Measurements from ENCODE around the gene LRRC27.
"Not testable (repeated sequence)": the region's sequence is repeated elsewhere in the genome, so short reads cannot be mapped to it uniquely, and the experiment has no call there.

Gene LRRC27

DNA sequence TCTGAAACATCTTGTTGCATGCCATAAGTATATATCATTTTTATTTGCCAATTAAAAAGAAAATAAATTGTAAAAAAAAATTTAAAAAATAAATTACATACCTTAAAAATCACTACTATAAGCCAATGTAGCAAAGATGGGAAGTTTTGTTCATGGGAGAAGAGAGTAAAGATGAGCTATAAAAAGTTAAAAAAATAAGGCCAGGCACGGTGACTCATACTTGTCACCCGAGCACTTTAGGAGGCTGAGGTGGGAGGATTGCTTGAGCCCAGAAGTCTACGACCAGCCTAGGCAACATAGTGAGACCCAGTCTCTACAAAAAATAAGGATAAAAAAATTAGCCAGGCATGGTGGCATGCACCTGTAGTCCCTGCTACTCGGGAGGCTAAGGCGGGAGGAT, 15.9 kb upstream of the LRRC27 start:
- DNase-seq = no peak

DNA sequence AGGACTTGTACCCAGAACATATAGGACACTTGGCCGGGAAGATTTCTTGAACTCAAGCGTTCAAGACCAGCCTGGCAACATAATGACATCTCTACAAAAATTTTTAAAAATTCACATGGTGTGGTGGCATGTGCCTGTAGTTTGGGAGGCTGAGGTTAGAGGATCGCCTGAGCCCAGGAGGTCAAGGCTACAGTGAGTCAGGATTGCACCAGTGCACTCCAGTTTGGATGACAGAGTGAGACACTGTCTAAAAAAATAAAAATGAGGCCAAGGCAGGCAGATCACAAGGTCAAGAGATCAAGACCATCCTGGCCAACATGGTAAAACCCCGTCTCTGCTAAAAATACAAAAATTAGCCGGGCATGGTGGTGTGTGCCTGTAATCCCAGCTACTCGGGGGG, 14.5 kb upstream of the LRRC27 start:
- not testable (repeated sequence) for DNase-seq

DNA sequence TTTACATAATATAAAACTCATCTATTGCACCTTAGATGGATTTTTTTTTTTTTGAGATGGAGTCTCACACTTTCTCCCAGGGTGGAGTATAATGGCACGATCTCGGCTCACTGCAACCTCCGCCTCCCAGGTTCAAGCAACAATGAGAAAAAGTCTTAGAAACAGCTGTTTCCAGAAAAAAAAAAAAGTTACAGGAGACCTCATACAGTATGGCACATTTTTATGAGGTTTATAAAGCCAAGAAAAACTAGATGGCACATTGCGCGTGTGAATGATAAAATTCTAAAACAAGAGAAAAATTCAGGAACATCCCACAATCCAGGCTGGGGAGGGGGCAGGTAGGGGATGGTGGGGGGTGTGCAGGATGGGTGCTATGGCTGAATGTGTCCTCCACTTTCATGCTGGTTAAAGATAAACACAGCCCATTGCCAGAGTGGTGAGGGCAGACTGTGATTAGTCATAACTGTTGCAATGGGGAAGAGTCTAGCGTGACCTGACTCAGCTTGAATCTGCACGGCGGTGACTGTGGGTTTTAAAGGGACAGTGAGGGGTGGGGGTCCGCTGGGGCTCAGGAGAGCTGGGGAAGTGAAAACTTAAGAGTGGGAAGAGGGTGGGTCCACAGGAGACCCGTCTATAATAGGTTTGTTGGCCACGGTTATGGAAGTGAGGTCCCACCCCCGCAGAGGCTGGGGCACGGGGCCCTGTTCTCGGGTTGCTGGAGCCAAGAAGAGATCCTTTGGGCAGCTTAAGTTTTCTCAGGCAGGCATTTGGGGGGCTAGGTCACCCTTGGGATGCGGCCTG, 11.9 kb upstream of the LRRC27 start:
- DNase-seq = no peak

DNA sequence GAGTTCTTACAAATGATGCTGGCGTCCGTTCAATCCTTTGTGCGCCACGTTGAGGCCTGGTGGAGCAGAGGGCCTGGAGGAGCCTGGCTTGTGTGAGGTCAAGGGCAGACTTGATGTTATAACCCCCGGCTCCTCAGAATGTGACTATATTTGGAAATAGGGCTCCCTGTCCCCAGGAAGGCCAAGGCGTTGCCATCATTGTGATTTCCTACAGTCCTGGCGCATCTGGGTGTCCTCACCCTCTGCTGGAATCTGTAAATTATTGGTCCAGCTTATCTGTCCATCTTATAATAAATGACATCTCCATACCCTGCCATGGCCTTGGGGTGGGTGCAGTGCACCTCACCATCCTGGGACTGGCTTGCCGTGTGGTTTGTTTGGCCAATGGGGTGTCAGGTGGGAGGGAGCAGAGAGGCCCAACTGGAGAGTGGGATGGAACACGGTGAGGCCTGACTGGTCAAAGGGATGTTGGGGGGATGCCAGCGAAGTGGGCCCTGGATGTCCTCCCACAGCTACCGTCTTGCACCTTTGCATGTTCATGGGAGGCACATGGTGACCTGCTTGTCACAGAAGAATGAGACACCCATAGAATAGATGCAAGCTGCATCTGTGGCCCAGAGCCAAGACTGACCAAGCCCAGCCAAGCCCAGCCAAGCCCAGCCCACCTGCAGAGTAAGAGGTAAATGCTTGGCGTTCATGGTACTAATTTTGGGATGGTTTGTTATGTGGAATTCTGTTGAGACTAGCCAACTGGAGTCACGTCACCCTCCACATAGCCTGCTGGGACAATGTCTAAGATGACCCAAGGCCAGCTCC, 11.1 kb upstream of the LRRC27 start:
- DNase-seq = no peak

DNA sequence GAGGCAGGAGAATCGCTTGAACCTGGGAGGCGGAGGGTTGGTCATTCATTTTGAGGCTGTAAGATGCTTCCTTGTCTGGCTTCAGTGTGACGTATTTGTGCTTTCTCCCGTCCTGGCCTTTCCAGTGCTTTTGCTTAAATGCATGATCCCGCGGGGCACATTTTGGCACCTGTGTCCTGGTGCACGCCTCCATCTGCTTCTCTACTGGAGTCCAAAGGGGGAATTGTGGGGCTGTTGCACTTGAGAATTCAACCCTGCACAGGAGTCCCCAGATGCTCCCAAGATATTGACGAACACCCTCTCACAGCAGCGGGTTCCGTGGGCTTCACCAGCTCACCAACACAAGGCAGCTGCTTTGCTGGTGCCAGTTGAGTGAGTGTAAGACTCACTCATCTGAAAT, 10.3 kb upstream of the LRRC27 start:
- no peak for DNase-seq

DNA sequence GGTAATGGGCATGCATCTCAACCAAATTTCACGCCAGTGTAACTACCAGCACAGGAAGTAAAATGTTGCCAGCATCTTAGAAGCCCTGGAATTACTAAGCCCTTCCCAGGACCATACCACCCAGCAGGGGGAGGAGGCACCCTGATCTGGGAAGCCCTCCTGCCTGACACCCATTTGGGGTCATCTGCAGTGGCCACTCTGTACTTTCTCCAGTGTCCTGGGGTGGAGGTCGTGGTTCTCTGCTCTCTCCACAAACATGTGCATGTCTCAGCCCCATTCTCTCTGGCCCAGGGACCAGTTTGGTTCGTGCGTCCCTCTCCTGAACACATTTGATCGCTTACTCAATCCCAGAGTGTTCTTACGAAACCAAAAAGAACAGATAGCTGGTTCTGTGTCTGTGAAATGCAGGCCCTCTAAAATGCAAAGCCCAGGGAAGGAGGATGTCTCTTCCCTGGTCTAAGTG, 9.4 kb upstream of the LRRC27 start:
- DNase-seq = no peak

DNA sequence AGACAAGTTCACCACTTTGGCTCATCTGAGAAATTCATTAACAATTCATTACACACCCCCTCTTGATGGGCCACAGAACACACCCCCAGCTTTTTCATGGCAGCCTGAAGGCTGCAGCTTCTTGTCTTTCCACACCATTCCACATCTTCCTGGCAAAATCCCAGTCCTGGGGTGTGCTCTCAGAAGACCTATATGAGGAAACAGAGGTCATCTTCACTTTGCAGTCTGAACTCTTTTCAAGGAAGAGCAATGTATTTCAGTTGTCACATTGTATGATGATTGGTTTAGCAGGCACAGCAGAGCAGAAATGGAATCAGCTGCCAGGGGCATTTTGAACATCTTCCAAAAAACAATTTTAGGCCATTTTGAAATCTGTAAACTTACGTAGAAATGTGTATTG, 7.8 kb upstream of the LRRC27 start:
- no peak for DNase-seq

DNA sequence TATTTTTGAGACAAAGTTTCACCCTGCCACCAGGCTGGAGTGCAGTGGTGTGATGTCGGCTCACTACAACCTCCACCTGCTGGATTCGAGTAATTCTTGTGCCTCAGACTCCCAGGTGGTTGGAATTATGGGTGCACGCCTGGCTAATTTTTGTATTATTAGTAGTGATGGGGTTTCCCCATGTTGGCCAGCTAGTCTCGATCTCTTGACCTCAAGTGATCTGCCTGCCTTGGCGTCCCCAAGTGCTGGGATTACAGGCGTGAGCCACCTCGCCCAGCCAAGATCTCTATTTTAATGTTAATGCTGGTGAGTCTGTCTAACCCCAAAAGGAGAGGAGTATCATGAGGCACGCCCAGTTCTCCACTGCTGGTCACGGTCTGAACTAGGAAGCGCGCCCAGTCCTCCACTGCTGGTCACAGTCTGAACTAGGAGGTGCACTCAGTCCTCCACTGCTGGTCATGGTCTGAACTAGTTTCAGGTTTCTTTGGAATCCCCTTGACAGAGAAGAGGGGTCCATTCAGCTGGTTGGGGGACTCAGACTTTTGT, 5.6 kb upstream of the LRRC27 start:
- DNase-seq = no peak

DNA sequence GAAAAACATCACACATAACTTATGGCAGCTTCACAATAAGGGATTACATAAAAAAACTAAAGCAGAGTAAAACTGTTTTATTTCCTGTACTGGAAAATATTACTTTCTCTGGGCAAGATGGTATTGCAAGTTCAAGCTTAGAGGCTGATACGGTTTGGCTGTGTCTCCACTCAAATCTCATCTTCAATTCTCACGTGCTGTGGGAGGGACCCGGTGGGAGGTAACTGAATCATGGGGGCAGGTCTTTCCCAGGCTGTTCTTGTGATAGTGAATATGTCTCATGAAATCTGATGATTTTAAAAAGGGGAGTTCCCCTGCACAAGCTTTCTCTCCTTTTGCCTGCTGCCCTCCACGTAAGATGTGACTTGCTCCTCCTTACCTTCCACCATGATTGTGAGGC, 5.1 kb upstream of the LRRC27 start:
- no peak for DNase-seq

DNA sequence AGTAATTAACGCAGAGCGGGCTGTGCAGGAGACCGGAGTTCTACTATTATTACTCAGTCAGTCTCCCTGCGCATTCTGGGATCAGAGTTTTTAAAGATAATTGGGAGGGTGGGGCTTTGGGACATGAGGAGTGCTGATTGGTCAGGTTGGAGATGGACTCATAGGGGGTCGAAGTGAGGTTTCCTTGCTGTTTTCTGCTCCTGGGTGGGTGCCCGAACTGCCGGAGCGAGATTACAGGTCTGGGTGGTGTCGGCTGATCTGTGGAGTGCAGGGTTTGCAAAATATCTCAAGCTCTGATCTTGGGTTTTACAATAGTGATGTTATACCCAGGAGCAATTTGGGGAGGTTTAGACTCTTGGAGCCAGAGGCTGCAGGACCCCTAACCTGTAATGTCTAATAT, 3.9 kb upstream of the LRRC27 start:
- no peak for DNase-seq

DNA sequence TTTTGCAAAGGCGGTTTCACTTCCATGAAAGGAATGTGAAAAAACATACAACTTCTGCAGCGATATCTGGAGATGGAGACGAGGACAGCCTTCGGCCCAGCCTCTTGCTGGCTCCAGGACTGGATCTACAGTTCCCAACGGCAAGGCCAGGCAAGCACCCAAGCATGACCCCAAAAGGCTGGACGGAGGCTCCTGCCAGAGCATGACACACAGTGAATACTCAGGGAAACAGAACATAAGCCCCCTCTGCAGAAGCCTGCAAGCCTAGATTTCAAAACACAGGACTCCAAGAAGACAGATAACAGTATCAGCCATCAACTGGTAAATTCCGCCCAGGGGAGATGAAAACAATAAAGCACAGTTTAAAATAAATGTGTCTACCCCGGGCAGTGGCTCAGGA, 3.3 kb upstream of the LRRC27 start:
- DNase-seq = no peak

DNA sequence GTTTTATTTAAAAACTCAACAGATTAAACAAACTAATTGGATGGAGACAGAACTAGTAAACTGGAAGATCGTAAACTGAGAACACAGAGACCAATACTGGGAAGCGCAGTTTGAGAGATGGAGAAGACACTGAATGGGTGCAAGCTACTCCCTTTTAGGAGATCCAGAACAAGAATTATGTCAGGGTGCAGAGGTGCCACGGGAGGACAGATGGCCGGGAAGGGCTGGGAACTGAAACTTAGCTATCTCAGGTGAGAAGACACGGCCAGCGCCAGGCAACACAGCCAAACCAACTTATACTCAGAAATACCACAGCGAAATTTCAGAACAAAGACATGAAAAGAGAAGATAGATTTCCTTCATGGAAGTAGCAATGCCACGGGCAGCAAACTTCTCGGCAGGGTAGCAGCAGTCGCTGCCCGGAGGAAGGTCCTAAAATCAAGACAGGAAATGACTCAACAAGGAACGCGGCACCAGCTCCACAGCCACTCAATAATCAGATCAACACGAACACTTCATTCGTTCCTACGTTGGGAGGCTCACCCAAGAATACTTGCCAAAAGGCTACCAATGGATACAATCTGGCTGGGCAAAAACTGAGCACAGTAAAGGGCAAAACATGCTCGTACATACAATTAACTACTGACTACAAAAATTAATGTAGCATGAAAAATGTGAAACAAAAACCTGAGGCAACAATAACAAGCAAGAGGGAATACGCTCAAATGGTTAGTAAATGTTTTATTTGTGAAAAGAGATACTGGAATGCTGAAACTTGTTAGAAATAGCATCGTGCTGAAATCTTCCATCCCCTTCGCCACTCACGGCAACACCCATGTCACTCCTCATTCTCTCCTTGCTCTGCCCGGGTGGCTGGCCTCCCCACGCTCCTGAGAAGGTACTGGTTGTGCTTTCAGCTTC, 2.2 kb upstream of the LRRC27 start:
- no peak for DNase-seq

DNA sequence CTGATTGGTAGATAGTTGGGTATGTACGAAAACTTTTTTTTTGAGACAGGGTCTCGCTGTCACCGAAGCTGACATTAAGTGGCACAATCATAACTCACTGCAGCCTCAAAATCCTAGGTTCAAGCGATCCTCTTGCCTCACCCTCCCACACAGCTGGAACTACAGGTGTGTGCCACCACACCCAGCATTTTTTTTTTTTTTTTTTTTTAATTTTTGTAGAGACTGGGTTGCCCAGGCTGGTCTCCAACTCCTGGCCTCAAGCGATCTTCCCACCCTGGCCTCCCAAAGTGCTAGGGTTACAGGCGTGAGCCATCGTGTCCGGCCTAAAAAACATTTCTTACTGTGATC, 1.5 kb upstream of the LRRC27 start:
- no peak for DNase-seq

DNA sequence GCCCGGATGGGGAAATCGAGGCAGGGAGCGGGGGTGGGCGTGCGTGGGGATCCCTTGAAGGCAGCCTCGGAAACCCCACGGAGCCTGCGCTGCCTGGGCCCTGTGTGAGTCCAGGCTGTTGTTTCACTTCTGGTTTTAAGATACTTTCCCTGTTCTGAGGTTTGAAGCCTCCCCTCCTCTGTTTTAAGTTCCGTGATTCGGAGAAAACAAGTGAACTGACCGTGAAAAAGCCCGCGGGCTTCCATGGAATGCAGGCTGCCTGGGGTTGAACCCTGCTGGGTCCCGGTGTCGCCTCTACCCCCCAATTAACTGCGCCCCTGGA, 401 bp downstream of the LRRC27 start:
- DNase-seq = no peak

DNA sequence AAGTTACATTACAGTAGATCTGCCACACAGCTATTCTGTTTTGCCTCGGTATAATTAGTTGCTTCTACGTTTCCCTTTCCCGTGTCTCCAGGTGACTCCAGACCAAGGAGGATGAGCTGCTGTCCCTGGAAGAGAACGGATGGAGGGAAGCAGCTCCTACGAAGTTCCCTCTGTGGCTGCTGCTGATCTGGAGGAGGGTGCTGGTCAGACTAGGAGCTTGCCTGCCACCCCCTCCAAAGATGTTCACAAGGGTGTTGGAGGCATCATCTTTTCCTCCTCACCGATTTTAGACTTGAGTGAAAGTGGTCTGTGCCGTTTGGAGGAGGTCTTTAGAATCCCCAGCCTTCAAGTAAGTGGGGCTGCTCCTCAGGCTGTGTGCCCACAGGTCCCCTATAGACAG, 1.4 kb downstream of the LRRC27 start:
- DNase-seq = no peak

DNA sequence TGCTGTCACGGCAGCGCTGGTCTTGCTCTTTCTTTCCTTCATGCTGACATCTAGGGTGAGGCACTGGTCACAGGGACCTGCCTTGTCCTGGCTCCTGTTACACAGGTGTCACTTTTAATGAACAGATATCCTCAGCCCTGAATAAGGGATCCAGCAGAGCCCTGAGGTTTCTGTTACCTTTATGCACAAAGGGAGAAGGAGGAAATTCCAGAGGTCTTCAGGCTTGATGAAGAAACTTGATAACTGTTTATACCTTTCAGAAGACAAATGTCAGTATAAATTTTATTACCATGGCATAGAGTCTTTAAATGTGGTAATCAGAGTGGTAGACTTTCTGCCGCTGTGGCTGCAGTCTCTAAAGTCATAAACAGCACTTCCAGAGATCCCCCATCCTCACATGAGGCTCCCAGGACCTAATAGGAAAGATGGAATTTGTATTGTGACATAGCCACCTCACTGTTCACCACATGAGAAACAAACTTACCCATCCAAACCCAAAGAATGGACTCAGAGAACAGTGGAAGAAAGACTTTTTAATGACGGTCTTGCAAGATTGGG, 2.7 kb downstream of the LRRC27 start:
- DNase-seq = no peak

DNA sequence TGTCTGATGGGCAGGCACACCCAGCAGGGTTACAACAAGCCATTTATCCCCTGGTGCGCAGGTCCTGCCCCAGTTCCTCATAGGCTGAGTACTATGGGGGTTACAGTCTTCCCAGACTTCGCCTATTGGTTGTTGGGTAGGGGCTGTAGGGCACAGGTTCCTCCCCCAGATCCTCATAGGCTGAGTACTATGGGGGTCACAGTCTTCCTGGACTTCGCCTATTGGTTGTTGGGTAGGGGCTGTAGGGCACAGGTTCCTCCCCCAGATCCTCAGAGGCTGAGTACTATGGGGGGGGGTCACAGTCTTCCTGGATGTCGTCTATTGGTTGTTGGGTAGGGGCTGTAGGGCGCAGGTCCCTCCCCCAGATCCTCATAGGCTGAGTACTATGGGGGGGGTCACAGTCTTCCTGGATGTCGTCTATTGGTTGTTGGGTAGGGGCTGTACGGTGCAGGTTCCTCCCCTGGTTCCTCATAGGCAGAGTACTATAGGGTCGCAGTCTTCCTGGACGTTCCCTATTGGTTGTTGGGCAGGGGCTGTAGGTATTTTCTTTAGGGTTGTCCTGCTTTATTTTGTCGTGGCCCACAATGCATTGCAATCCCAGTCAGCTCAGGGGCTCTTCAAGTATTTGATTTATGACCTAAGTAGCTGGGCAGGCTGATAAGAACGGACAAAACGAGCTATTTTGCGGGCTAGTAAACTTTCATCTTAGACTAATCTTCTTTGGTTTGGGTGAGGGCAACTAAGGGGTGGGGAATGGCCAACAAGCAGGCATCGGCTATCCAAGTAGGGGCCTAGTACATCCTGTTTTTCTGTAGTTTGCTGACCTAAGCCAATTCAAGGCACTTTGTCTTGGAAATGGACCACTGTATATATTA, 3.4 kb downstream of the LRRC27 start:
- no peak for DNase-seq

DNA sequence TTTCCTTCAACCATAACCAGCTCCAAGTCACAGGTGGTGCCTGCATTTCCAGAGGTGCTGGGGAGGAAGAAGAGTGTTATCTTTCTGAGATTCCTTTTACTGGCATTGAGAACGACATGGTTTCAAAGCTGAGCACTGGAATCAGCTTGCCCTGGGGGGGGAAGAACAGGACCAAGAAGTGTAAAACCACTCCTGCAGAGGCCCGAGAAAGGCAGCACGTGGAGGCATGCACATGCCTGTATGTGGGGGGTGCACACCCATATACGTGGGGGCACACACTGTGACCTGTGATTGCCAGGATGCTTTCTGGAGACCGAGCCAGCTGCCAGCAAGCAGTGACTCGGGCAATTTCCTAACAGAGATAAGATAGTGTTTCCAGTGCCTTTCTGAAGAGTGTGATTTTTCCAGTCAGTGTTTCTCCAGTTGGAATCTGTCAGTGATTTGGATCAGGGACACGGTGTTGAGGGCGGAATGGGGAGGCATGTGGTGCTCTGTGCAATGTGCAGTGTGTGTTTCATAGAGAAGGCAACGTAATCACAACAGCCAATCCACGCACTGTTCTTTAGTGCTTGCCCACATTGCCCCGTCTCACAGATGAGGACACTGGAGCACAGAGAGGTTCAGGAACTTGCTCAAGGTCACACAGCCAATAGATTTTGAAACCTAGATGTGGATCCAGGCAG, 4.2 kb downstream of the LRRC27 start:
- DNase-seq = no peak

DNA sequence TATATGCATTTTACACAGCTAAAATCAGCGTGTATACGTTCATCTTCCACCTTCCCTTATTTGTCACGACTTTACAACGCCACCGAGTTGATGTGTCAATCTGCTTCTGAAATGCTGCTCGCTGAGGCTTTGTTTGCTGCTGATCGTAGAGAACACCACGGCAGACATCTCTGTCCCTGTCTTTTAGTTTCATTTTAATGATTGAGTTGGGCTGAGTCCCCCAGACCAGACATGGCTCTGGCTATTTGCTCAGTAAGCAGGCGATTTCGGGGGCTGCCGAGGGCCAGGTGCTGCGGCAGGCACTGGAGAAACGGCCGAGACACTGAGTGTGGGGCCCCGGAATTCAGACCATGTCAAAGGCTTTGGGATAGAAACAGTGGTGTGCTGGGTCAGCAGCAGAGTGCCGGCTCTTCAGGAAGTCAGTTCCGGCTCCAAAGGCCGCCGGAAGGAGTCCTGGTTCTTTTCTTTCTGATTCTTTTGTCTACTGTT, 5.0 kb downstream of the LRRC27 start:
- no peak for DNase-seq

DNA sequence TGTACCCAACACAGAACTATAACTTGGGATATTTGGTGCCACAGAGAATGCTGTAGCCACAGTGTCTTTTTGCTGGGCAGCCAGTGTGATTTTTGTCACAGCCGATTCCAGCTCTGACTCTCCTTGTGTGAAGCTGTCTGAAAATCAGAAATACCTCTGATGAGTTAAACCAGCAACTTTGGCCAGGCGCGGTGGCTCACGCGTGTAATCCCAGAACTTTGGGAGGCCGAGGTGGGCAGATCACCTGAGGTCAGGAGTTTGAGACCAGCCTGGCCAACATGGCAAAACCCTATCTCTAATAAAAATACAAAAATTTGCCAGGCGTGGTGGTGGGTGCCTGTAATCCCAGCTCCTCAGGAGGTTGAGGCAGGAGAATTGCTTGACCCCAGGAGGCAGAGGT, 5.9 kb downstream of the LRRC27 start:
- not testable (repeated sequence) for DNase-seq

DNA sequence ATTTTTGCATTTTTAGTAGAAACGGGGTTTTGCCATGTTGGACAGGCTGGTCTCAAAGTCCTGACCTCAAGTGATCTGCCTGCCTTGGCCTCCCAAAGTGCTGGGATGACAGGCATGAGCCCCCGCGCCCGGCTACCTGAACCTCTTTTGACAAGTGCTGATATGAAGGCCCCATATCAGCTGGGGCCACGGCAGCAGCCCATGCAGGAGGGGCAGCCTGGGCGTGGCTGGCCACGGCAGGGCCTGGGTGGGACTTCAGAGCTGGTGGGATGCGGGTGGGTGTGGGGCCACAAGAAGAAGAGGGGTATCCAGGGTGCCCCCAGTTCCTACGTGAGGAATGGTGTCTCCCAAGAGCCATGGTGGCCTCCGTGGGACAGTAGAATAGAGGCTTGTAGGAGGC, 6.9 kb downstream of the LRRC27 start:
- no peak for DNase-seq
